Hepatocyte (in vitro differentiated cells): ENCODE results near the gene PACSIN2.

Source experiments
- EZH2 ChIP-seq: fragments of 200-600 bp; sonication (generic); IDR thresholded peaks from 2 replicates; pipeline ENCODE4 v1.6.1; 2016; ENCODE audit warnings: antibody characterized with exemption, mild to moderate bottlenecking, borderline replicate concordance
- EZH2phosphoT487 ChIP-seq: fragments of 200-600 bp; sonication (generic); IDR thresholded peaks from one replicate; pipeline ENCODE4 v1.6.1; 2018; ENCODE audit warnings: antibody characterized with exemption, mild to moderate bottlenecking, low read depth, moderate library complexity; ENCODE audit not compliant: unreplicated experiment, severe bottlenecking
- TF ChIP-seq, protein P1 (sequence below): fragments of 200-600 bp; sonication (generic); IDR thresholded peaks from 2 replicates; pipeline ENCODE4 v1.5.1; 2016; ENCODE audit warnings: antibody characterized with exemption, mild to moderate bottlenecking; ENCODE audit not compliant: poor library complexity

DNA sequence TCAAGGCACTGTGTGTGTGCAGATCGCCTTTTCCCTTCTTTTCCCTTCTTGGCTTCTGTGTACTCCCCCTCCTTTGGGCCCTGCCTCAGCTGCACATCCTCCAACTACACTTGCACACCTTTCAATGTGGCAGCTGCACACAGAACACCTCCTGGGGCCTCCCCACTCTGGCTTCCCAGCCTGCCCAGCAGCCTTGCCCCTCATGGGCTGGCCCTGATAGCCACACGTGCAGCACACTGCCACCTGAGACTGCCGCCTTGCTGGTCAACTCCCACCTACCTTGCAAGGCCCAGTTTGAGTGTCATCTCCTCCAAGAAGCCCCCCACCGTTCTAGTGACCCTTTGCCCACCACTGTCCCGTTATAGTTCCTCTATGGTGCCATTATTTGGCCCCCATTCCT lies 80.6 kb downstream of the PACSIN2 start:
- TF ChIP-seq, protein P1, sequence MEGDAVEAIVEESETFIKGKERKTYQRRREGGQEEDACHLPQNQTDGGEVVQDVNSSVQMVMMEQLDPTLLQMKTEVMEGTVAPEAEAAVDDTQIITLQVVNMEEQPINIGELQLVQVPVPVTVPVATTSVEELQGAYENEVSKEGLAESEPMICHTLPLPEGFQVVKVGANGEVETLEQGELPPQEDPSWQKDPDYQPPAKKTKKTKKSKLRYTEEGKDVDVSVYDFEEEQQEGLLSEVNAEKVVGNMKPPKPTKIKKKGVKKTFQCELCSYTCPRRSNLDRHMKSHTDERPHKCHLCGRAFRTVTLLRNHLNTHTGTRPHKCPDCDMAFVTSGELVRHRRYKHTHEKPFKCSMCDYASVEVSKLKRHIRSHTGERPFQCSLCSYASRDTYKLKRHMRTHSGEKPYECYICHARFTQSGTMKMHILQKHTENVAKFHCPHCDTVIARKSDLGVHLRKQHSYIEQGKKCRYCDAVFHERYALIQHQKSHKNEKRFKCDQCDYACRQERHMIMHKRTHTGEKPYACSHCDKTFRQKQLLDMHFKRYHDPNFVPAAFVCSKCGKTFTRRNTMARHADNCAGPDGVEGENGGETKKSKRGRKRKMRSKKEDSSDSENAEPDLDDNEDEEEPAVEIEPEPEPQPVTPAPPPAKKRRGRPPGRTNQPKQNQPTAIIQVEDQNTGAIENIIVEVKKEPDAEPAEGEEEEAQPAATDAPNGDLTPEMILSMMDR: no peak
- TF ChIP-seq EZH2: no peak
- no peak for TF ChIP-seq EZH2phosphoT487
